Stimulated activated CD4-positive, alpha-beta T cell treated with anti-CD3 and anti-CD28 coated beads, TNF-alpha, amount 100 ng/mL, for 1 hour (primary cell): Measurements from ENCODE around the gene RFTN2.
"Not testable (repeated sequence)": the region's sequence is repeated elsewhere in the genome, so short reads cannot be mapped to it uniquely, and the experiment has no call there.

Experiments used
- DNase-seq, 3 donors: peaks; one replicate each; pipeline ENCODE4 v3.0.0-alpha.2; 2020; ENCODE audit warnings: low read depth in 3 of 3, low spot score in 1 of 3

RFTN2 gene

GRCh38 chr2:197675246-197675645, at the start of gene RFTN2:
TSS of gene RFTN2 (minus strand) at chr2:197675587. CDS start at chr2:197675458, 129 bp downstream.
- DNase-seq = no peak

- no peak for DNase-seq
These were observed 42.5 kb upstream of the RFTN2 start for GRCh38 chr2:197717863-197718262.

GRCh38 chr2:197713271-197713670, 37.9 kb upstream of the RFTN2 start:
- DNase-seq = no peak

GRCh38 chr2:197711578-197711977, 36.2 kb upstream of the RFTN2 start:
- no peak for DNase-seq

GRCh38 chr2:197710424-197711042, 35.1 kb upstream of the RFTN2 start:
- DNase-seq = no peak

- DNase-seq = not testable (repeated sequence)
These were observed 33.8 kb upstream of the RFTN2 start for GRCh38 chr2:197709140-197709539.

- no peak for DNase-seq
These were observed 32.9 kb upstream of the RFTN2 start for GRCh38 chr2:197708331-197708730.

GRCh38 chr2:197707316-197708213, 32.2 kb upstream of the RFTN2 start:
- DNase-seq = no peak

- no peak for DNase-seq
These were observed 31.4 kb upstream of the RFTN2 start for GRCh38 chr2:197706839-197707207.

- no peak for DNase-seq
These were observed 30.8 kb upstream of the RFTN2 start for GRCh38 chr2:197705912-197706838.

- peak; percentile 85 to 90 (median 87) for DNase-seq
These were observed 29.9 kb upstream of the RFTN2 start, which contains the start of gene MARS2 for GRCh38 chr2:197705121-197705911. TSS of gene MARS2 (plus strand) at chr2:197705369. CDS start at chr2:197705406, 37 bp downstream.

- DNase-seq = no peak
These were observed 29.2 kb upstream of the RFTN2 start for GRCh38 chr2:197704434-197705120.

- no peak for DNase-seq
These were observed 25.6 kb upstream of the RFTN2 start for GRCh38 chr2:197700960-197701359.

GRCh38 chr2:197699724-197700123, 24.3 kb upstream of the RFTN2 start:
- DNase-seq = not testable (repeated sequence)

GRCh38 chr2:197696571-197696970, 21.2 kb upstream of the RFTN2 start:
- not testable (repeated sequence) for DNase-seq

- not testable (repeated sequence) for DNase-seq
These were observed 20.6 kb upstream of the RFTN2 start for GRCh38 chr2:197695971-197696370.

GRCh38 chr2:197695206-197695605, 19.8 kb upstream of the RFTN2 start:
- DNase-seq = not testable (repeated sequence)

- DNase-seq = no peak
These were observed 2.1 kb upstream of the RFTN2 start for GRCh38 chr2:197677483-197677882.

- no peak for DNase-seq
These were observed 1.7 kb upstream of the RFTN2 start for GRCh38 chr2:197677056-197677455.

- no peak for DNase-seq
These were observed 363 bp upstream of the RFTN2 start for GRCh38 chr2:197675711-197676188.
